K562 (cell line): ENCODE measurements around the gene FAT2.

Source experiments
- ARID4B ChIP-seq: sonication (generic); formaldehyde crosslinking; IDR thresholded peaks from 2 replicates; pipeline ENCODE4 v1.8.0; 2022; ENCODE audit warnings: mild to moderate bottlenecking, missing genetic modification reagents
- CBFB ChIP-seq: sonication (generic); formaldehyde crosslinking; IDR thresholded peaks from 2 replicates; pipeline ENCODE4 v1.4.0; 2020; ENCODE audit warnings: mild to moderate bottlenecking, missing genetic modification reagents
- CEBPB ChIP-seq: fragments of 450-650 bp; IDR thresholded peaks from 2 replicates; pipeline ENCODE4 v1.6.1; 2016; ENCODE audit warnings: missing genetic modification characterization, missing compliant biosample characterization
- EZH2 ChIP-seq: IDR thresholded peaks from 2 replicates; pipeline ENCODE4 v1.6.1; 2012; ENCODE audit warnings: low read depth, mild to moderate bottlenecking, inconsistent platforms, low read length, borderline replicate concordance

DNA sequence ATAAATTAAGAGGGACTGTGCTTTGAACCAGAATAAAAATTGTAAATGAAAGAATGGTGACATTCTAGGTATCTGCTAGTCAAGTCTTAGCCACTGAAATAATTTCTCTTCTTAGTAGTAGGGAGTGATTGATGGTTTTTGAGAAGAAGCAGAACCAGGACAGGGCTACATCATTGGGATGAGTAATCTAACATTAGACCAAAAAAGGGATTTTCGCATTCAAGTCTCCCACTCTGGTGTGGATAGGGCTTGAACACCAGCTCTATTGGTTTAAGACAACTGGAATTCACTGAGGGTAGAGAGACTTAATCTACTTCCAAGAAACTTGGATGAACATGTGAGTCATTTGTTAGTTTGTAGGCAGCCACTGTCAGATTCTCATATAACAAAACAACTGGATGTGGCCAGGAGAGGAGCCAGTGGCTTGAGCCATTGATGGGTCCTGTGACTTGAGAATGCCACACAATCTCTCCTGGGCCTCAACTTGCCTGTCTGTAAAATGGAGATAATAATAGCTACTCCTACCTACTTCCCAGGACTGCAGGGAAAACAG lies 16.6 kb downstream of the FAT2 start:
- no peak for TF ChIP-seq EZH2
- no peak for TF ChIP-seq ARID4B
- no peak for TF ChIP-seq CBFB (CRISPR knock-in tag)
- no peak for TF ChIP-seq CEBPB
